OCI-LY7 (cell line): ENCODE results near the gene RAB30. TPM values are rescaled to one million over a fixed set of nuclear protein-coding genes. Genes with fewer than 3 reads are reported as not detected.
"Not testable (repeated sequence)": the region's sequence is repeated elsewhere in the genome, so short reads cannot be mapped to it uniquely, and the experiment has no call there.

Source experiments
- BruUV-seq: library from RNA; stranded (reverse); fragments of 400-500 nt; replicated peaks from 2 replicates; lab custom pipeline; 2021; lab: Mats Ljungman, UMichigan
- CTCF ChIA-PET: fragments of 300-600 bp; sonication (Branson Sonifier 250); formaldehyde crosslinking; loops from one replicate; lab custom pipeline; 2022; ENCODE audit warnings: antibody characterized with exemption; ENCODE audit not compliant: unreplicated experiment; lab: Charles Lee
- POLR2A ChIA-PET: fragments of 300-600 bp; sonication (Branson Sonifier 250); formaldehyde crosslinking; loops from one replicate; lab custom pipeline; 2022; ENCODE audit warnings: antibody characterized with exemption; lab: Charles Lee
- DNase-seq: peaks from one replicate; pipeline ENCODE4 v3.0.0-alpha.2; 2015; ENCODE audit warnings: low spot score
- H2AFZ ChIP-seq: fragments of 200-600 bp; sonication (generic), shearing (Covaris generic); 2 replicates; pipeline ENCODE4 v1.6.1; 2014; ENCODE audit warnings: mild to moderate bottlenecking, antibody characterized with exemption, low read length, moderate library complexity
- H3K27ac ChIP-seq: fragments of 200-600 bp; sonication (generic); 2 replicates; pipeline ENCODE4 v1.5.1; 2014; ENCODE audit warnings: mixed run types, low read depth, mild to moderate bottlenecking, moderate library complexity, low read length, inconsistent platforms; ENCODE audit not compliant: poor library complexity, severe bottlenecking
- H3K36me3 ChIP-seq: fragments of 200-600 bp; sonication (generic); 2 replicates; pipeline ENCODE4 v1.6.1; 2014; ENCODE audit warnings: mild to moderate bottlenecking, antibody characterized with exemption, low read length, moderate library complexity, mixed read lengths; ENCODE audit not compliant: insufficient read depth
- H3K4me1 ChIP-seq: fragments of 200-600 bp; sonication (generic); 2 replicates; pipeline ENCODE4 v1.5.1; 2014; ENCODE audit warnings: mild to moderate bottlenecking, low read length; ENCODE audit not compliant: insufficient read depth, poor library complexity, severe bottlenecking
- H3K4me2 ChIP-seq: fragments of 200-600 bp; sonication (generic); 2 replicates; pipeline ENCODE4 v1.6.1; 2014; ENCODE audit warnings: mild to moderate bottlenecking, low read length
- H3K4me3 ChIP-seq: fragments of 200-600 bp; sonication (generic); 2 replicates; pipeline ENCODE4 v1.5.1; 2014; ENCODE audit warnings: mild to moderate bottlenecking, low read depth, low read length; ENCODE audit not compliant: poor library complexity, severe bottlenecking
- H3K79me2 ChIP-seq: fragments of 200-600 bp; sonication (generic); 2 replicates; pipeline ENCODE4 v1.6.1; 2016; ENCODE audit warnings: low read depth, mild to moderate bottlenecking, low read length, moderate library complexity, mixed read lengths; ENCODE audit not compliant: insufficient read depth
- H3K9me2 ChIP-seq: fragments of 200-600 bp; sonication (generic); 2 replicates; pipeline ENCODE4 v1.6.1; 2016; ENCODE audit warnings: mild to moderate bottlenecking, low read length, mixed read lengths; ENCODE audit not compliant: insufficient read depth
- H3K9me3 ChIP-seq: fragments of 200-600 bp; sonication (generic); 2 replicates; pipeline ENCODE4 v1.6.1; 2014; ENCODE audit warnings: mild to moderate bottlenecking, mixed run types, low read length, mixed read lengths
- H4K20me1 ChIP-seq: fragments of 200-600 bp; sonication (generic); 2 replicates; pipeline ENCODE4 v1.6.1; 2014; ENCODE audit warnings: mild to moderate bottlenecking, antibody characterized with exemption, low read length, moderate library complexity, mixed read lengths; ENCODE audit not compliant: insufficient read depth
- EZH2phosphoT487 ChIP-seq: fragments of 200-600 bp; sonication (generic); IDR thresholded peaks from 2 replicates; pipeline ENCODE4 v1.6.1; 2018; ENCODE audit warnings: low read depth, borderline replicate concordance, mild to moderate bottlenecking, mixed run types, antibody characterized with exemption, low read length, moderate library complexity, mixed read lengths
- intact Hi-C: fragments of 100-400 bp; cut with micrococcal nuclease; formaldehyde crosslinking; loops from one replicate; pipeline ENCODE4 v1.10.0; 2022; ENCODE audit not compliant: unreplicated experiment
- total RNA-seq, 2 experiments: library from RNA; depleted of rRNA in 1 of 2; stranded (reverse); fragments of >200 nt in 1 of 2; shearing (Covaris generic) in 1 of 2; gene quantifications; 2 replicates each; pipeline ENCODE4 v1.2.3, GENCODE V29; 2014 to 2022
- TF ChIP-seq, protein P1 (sequence below): fragments of 200-600 bp; sonication (generic); conservative IDR thresholded peaks from 2 replicates; pipeline ENCODE4 v1.5.1; 2014; ENCODE audit warnings: mild to moderate bottlenecking, antibody characterized with exemption, low read length, moderate library complexity, mixed read lengths

RAB30 gene
- total RNA-seq, 2 experiments from 2014 or later = 33.3 to 132 TPM

DNA sequence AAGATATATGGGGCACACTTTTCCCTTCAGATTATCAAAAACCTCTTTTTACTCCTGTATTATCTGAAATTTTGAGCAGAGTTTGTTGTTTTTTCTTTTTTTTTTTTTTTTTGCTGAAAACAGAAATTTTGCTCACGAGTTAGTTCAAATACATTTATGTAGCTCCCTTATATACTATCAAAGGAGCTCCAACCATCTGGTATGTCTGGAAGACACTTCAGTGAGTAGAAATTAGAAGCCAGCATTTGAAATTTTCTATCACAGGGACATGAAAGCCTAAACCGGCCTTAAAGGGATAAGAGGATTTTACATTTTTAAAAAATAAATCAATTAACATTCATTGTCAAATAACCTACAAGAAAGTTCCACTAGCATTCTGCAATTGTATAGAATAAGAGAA lies 96.8 kb downstream of the RAB30 start:
- H2AFZ ChIP-seq = no peak overlapping the region
- H3K36me3 ChIP-seq = peaks cover 57% of the 10 kb centered on the region
- H3K27ac ChIP-seq = peak overlapping the region; percentile 98
- intact Hi-C loops = no loop called here
- peak overlapping the region; percentile 36 for H3K4me2 ChIP-seq
- H3K4me1 ChIP-seq = peaks cover 96% of the 10 kb centered on the region
- ChIA-PET CTCF (no interaction called here), POLR2A (interaction anchor here (0.6 to 2.7 kb wide), 22 partner anchors 10 to 842 kb away, joined by 3 to 20 read pairs (median 4); partner anchors contain the start of gene RAB30)
- H4K20me1 ChIP-seq = no peaks in the 10 kb centered on the region
- no TSS peak for BruUV-seq
- DNase-seq = no peak
- H3K4me3 ChIP-seq = peak overlapping the region; percentile 9
- no peaks in the 10 kb centered on the region for H3K9me2 ChIP-seq
- TF ChIP-seq, protein P1, sequence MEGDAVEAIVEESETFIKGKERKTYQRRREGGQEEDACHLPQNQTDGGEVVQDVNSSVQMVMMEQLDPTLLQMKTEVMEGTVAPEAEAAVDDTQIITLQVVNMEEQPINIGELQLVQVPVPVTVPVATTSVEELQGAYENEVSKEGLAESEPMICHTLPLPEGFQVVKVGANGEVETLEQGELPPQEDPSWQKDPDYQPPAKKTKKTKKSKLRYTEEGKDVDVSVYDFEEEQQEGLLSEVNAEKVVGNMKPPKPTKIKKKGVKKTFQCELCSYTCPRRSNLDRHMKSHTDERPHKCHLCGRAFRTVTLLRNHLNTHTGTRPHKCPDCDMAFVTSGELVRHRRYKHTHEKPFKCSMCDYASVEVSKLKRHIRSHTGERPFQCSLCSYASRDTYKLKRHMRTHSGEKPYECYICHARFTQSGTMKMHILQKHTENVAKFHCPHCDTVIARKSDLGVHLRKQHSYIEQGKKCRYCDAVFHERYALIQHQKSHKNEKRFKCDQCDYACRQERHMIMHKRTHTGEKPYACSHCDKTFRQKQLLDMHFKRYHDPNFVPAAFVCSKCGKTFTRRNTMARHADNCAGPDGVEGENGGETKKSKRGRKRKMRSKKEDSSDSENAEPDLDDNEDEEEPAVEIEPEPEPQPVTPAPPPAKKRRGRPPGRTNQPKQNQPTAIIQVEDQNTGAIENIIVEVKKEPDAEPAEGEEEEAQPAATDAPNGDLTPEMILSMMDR = no peak
- TF ChIP-seq EZH2phosphoT487 = no peak
- peaks cover 43% of the 10 kb centered on the region; the same call in 1 of the 2 replicates for H3K79me2 ChIP-seq
- H3K9me3 ChIP-seq = peaks cover 16% of the 10 kb centered on the region; the same call in 1 of the 2 replicates

- no peak for DNase-seq
- H3K4me3 ChIP-seq = no peak overlapping the region
- TF ChIP-seq, protein P1 = no peak
- TF ChIP-seq EZH2phosphoT487 = no peak
- no peaks in the 10 kb centered on the region for H3K9me2 ChIP-seq
- H3K27ac ChIP-seq = peak overlapping the region; percentile 98
- H2AFZ ChIP-seq = peak overlapping the region; percentile 11; the same call in 1 of the 2 replicates
- H3K9me3 ChIP-seq = peaks cover 16% of the 10 kb centered on the region; the same call in 1 of the 2 replicates
- peaks cover 95% of the 10 kb centered on the region for H3K4me1 ChIP-seq
- BruUV-seq = no TSS peak
- intact Hi-C loops = no loop called here
- ChIA-PET CTCF (no interaction called here), POLR2A (interaction anchor here (0.7 to 2.7 kb wide), 6 partner anchors 10 to 97 kb away, joined by 3 to 20 read pairs (median 5); partner anchors contain the start of gene RAB30)
- H3K36me3 ChIP-seq = peaks cover 50% of the 10 kb centered on the region
- no peaks in the 10 kb centered on the region for H4K20me1 ChIP-seq
- H3K4me2 ChIP-seq = peak overlapping the region; percentile 36
- H3K79me2 ChIP-seq = peaks cover 43% of the 10 kb centered on the region; the same call in 1 of the 2 replicates
These were observed 97.6 kb downstream of the RAB30 start for GRCh38 chr11:82974135-82974534.

DNA sequence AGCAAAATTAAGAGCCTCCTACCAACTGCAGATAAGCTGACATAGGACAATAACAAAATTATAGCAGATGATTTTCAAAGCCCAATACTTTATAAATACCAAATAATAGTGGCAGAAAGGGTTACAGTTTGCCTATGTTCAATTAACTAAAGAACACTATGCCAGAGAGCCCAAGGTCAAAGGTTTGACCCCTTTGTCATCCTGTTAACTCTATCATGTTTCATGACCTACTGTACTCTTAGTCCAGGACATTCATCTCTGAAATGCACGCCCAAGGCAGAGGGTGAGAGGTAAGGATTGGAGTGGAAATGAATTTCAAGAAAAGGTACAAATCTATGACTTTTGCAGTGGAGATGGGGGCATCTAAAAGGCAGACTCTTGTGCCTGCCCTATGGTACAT lies 99.6 kb downstream of the RAB30 start:
- H3K4me3 ChIP-seq = no peak overlapping the region
- peaks cover 35% of the 10 kb centered on the region; the same call in 1 of the 2 replicates for H3K79me2 ChIP-seq
- H3K4me1 ChIP-seq = peaks cover 97% of the 10 kb centered on the region
- H3K9me2 ChIP-seq = no peaks in the 10 kb centered on the region
- peak overlapping the region; percentile 36 for H3K4me2 ChIP-seq
- intact Hi-C loops = no loop called here
- BruUV-seq = no TSS peak
- CTCF ChIA-PET = no interaction called here
- peaks cover 16% of the 10 kb centered on the region; the same call in 1 of the 2 replicates for H3K9me3 ChIP-seq
- no peaks in the 10 kb centered on the region for H4K20me1 ChIP-seq
- DNase-seq = no peak
- H2AFZ ChIP-seq = no peak overlapping the region
- peak overlapping the region; percentile 98 for H3K27ac ChIP-seq
- POLR2A ChIA-PET = interaction anchor here (0.9 to 4.5 kb wide), 13 partner anchors 12 to 104 kb away, joined by 3 to 53 read pairs (median 5); partner anchors contain the start of genes PRCP and RAB30
- peaks cover 29% of the 10 kb centered on the region for H3K36me3 ChIP-seq
- TF ChIP-seq, protein P1 = no peak
- no peak for TF ChIP-seq EZH2phosphoT487

GRCh38 chr11:82971519-82971946 lies 100.2 kb downstream of the RAB30 start:
- Histone ChIP-seq H3K36me3 (peaks cover 26% of the 10 kb centered on the region), H3K4me1 (peaks cover 95% of the 10 kb centered on the region), H3K9me3 (peaks cover 16% of the 10 kb centered on the region; the same call in 1 of the 2 replicates), H3K27ac (peak overlapping the region; percentile 98), H3K79me2 (peaks cover 35% of the 10 kb centered on the region; the same call in 1 of the 2 replicates)
- H4K20me1 ChIP-seq, H2AFZ ChIP-seq, CTCF ChIA-PET, DNase-seq, BruUV-seq, H3K4me3 ChIP-seq, H3K9me2 ChIP-seq, H3K4me2 ChIP-seq: not testable (repeated sequence)
- POLR2A ChIA-PET = interaction anchor here (0.6 to 4.5 kb wide), 16 partner anchors 11 to 104 kb away, joined by 3 to 53 read pairs (median 4); partner anchors contain the start of genes PRCP and RAB30
- intact Hi-C loops = loop anchor here (2.0 kb wide), 2 partner anchors 185 to 315 kb away; partner anchors contain the start of genes CCDC90B and PCF11
